HG02840 (cell line): ENCODE data around the gene NUP93.

ENCODE experiments used
- ATAC-seq: cut with Tn5 transposase; IDR thresholded peaks from one replicate; pipeline ENCODE4 v1.9.1; 2021; ENCODE audit warnings: mild to moderate bottlenecking, moderate library complexity, moderate number of reproducible peaks; ENCODE audit not compliant: unreplicated experiment, low FRiP score

Gene NUP93

GRCh38 chr16:56729735-56730662 is at the start of gene NUP93:
TSS of gene NUP93 (plus strand) at chr16:56730129. CDS start at chr16:56748248, 18,119 bp downstream.
- ATAC-seq = peak; percentile 82

- peak; percentile 93 for ATAC-seq
These were observed 47.8 kb upstream of the NUP93 start, which contains the start of gene MT1X for GRCh38 chr16:56681939-56682702. TSS of gene MT1X (plus strand) at chr16:56682470. CDS start at chr16:56682541, 71 bp downstream.

- ATAC-seq = peak; percentile 14
These were observed 47.1 kb upstream of the NUP93 start for GRCh38 chr16:56682703-56683397.

GRCh38 chr16:56683424-56684172 is 46.3 kb upstream of the NUP93 start:
- no peak for ATAC-seq

- ATAC-seq = no peak
These were observed 45.5 kb upstream of the NUP93 start for GRCh38 chr16:56684256-56684925.

- ATAC-seq = no peak
These were observed 44.9 kb upstream of the NUP93 start for GRCh38 chr16:56684926-56685590.

- ATAC-seq = no peak
These were observed 43.2 kb upstream of the NUP93 start for GRCh38 chr16:56686758-56687157.

GRCh38 chr16:56688762-56689161 is 41.2 kb upstream of the NUP93 start:
- no peak for ATAC-seq

GRCh38 chr16:56689171-56689570 is 40.8 kb upstream of the NUP93 start:
- ATAC-seq = no peak

- no peak for ATAC-seq
These were observed 39.4 kb upstream of the NUP93 start for GRCh38 chr16:56690420-56691122.

- no peak for ATAC-seq
These were observed 38.0 kb upstream of the NUP93 start for GRCh38 chr16:56691885-56692284.

- ATAC-seq = no peak
These were observed 34.7 kb upstream of the NUP93 start for GRCh38 chr16:56695246-56695645.

GRCh38 chr16:56697456-56698155 is 32.3 kb upstream of the NUP93 start:
- no peak for ATAC-seq

GRCh38 chr16:56700195-56700594 is 29.7 kb upstream of the NUP93 start:
- ATAC-seq = no peak

- ATAC-seq = no peak
These were observed 29.3 kb upstream of the NUP93 start for GRCh38 chr16:56700631-56701030.

GRCh38 chr16:56701534-56701933 is 28.4 kb upstream of the NUP93 start:
- ATAC-seq = no peak

GRCh38 chr16:56702836-56703235 is 27.1 kb upstream of the NUP93 start:
- no peak for ATAC-seq
